Measurements from ENCODE around the gene MAST4.

DNA sequence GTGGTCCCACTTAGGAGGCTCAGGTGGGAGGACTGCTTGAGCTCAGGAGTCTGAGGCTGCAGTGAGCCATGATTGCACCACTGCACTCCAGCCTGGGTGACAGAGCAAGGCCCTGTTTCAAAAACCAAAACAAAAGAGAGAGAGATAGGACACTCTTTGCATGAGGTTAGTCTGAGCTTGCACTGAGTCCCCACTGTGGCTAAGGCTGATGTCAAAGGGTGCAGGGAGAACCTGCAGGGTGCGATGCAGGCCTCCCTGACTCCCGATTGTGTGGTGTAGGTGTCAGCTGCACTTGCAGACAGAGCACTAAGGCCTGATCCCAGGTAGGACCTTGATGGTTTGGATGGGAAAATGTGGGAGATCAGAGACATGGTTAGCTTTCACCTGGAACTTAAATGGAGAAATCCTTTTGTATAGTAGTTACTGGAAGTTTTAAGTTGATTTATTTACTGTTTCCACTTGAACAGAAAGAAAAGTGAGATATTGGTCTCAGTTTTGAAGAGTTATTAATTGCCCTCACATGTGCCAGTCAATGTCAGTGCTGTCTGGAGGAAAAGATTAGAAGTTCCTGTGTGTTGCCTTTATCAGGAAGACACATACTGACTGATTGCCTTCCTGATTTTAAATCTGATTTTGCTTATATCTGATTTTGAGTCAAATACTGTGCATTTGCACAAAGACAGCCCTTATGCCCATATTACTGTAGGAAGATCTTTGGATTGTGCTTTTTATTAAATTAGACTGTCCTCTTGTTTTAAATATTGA is 260.0 kb downstream of the MAST4 start:
- TF ChIP-seq EZH2 (IDR thresholded peaks at IDR 0.05; ENCODE audit: insufficient read depth, poor library complexity, severe bottlenecking) (no peak), EZH2phosphoT487 (IDR thresholded peaks at IDR 0.05; ENCODE audit: insufficient read depth, low read depth) (no peak)
